Neural progenitor cell (in vitro differentiated cells): ENCODE data around the gene CREB5. TPM values are rescaled to one million over a fixed set of nuclear protein-coding genes. Genes with fewer than 3 reads are reported as not detected.

Source experiments
- DNase-seq: peaks from one replicate; pipeline ENCODE4 v3.0.0-alpha.2; 2016; ENCODE audit warnings: low spot score
- H2AFZ ChIP-seq: fragments of 200-600 bp; sonication (generic); replicated peaks from 2 replicates; pipeline ENCODE4 v1.6.1; 2016; ENCODE audit warnings: antibody characterized with exemption
- H3F3A ChIP-seq: fragments of 200-600 bp; sonication (generic); 2 replicates; pipeline ENCODE4 v1.6.1; 2016; ENCODE audit warnings: antibody characterized with exemption, low read depth
- H3K27ac ChIP-seq: fragments of 200-600 bp; sonication (generic); 2 replicates; pipeline ENCODE4 v1.5.1; 2016; ENCODE audit warnings: mild to moderate bottlenecking
- H3K27me3 ChIP-seq: fragments of 200-600 bp; sonication (generic); 2 replicates; pipeline ENCODE4 v1.6.1; 2016; ENCODE audit warnings: mild to moderate bottlenecking, moderate library complexity
- H3K36me3 ChIP-seq: fragments of 200-600 bp; sonication (generic); 2 replicates; pipeline ENCODE4 v1.5.1; 2016
- H3K4me1 ChIP-seq: fragments of 200-600 bp; sonication (generic); 2 replicates; pipeline ENCODE4 v1.6.1; 2016; ENCODE audit warnings: mixed run types
- H3K4me2 ChIP-seq: fragments of 200-600 bp; sonication (generic); 2 replicates; pipeline ENCODE4 v1.6.1; 2016
- H3K4me3 ChIP-seq: fragments of 200-600 bp; sonication (generic); 2 replicates; pipeline ENCODE4 v1.5.1; 2016
- H3K79me2 ChIP-seq: fragments of 200-600 bp; sonication (generic); 2 replicates; pipeline ENCODE4 v1.6.1; 2016; ENCODE audit warnings: low read depth
- H3K9ac ChIP-seq: fragments of 200-600 bp; sonication (generic); 2 replicates; pipeline ENCODE4 v1.6.1; 2016
- H3K9me3 ChIP-seq: fragments of 200-600 bp; sonication (generic); 2 replicates; pipeline ENCODE4 v1.5.1; 2016; ENCODE audit warnings: low read depth
- H4K20me1 ChIP-seq: fragments of 200-600 bp; sonication (generic); 2 replicates; pipeline ENCODE4 v1.6.1; 2016; ENCODE audit warnings: low read depth
- H3K27ac Mint-ChIP-seq: 3 replicates; pipeline ENCODE4 v1.8.0; 2021; ENCODE audit warnings: mixed read lengths
- H3K27me3 Mint-ChIP-seq: 2 replicates; pipeline ENCODE4 v1.8.0; 2022; ENCODE audit warnings: low read depth, mild to moderate bottlenecking, inconsistent platforms, moderate library complexity, mixed read lengths; ENCODE audit not compliant: insufficient read depth
- H3K36me3 Mint-ChIP-seq: 3 replicates; pipeline ENCODE4 v1.8.0; 2021; ENCODE audit warnings: mixed read lengths
- H3K4me1 Mint-ChIP-seq: 3 replicates; pipeline ENCODE4 v1.8.0; 2021; ENCODE audit warnings: mixed read lengths
- H3K4me3 Mint-ChIP-seq: 3 replicates; pipeline ENCODE4 v1.8.0; 2021; ENCODE audit warnings: mild to moderate bottlenecking, moderate library complexity, mixed read lengths
- H3K9me3 Mint-ChIP-seq: 3 replicates; pipeline ENCODE4 v1.8.0; 2020; ENCODE audit warnings: mixed read lengths
- CTCF ChIP-seq: fragments of 200-600 bp; sonication (generic); IDR thresholded peaks from 2 replicates; pipeline ENCODE4 v1.5.1; 2017; ENCODE audit warnings: antibody characterized with exemption, mild to moderate bottlenecking
- EZH2 ChIP-seq: fragments of 200-600 bp; sonication (generic); IDR thresholded peaks from 2 replicates; pipeline ENCODE4 v1.6.1; 2017; ENCODE audit warnings: antibody characterized with exemption, mild to moderate bottlenecking, moderate library complexity
- EZH2phosphoT487 ChIP-seq: fragments of 200-600 bp; sonication (generic); IDR thresholded peaks from 2 replicates; pipeline ENCODE4 v1.6.1; 2017; ENCODE audit warnings: antibody characterized with exemption
- total RNA-seq: library from RNA; depleted of rRNA; stranded (reverse); fragments of >200 nt; gene quantifications from 2 replicates; pipeline ENCODE4 v1.2.3, GENCODE V29; 2015; ENCODE audit warnings: low replicate concordance

The CREB5 gene
- total RNA-seq, 1 donor from 2014 or later = 1.2 TPM

DNA sequence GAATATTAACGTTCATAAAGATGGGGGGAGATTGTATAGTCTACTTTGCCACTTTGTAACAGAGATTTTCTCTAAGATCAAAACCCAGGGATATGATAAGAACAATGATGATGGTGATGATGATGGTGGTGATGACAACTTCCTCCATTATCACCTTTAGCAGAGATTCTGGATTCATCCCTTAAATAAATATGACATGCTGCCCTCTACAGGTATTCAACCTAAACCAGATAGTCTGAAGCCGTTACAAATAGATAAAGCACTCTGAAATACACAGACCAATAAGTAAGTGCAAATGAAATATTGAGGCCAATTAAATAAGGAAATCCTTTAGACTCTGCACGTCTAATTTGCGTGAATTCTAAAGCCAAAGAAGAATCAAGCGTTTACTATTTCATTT, 211.5 kb downstream of the CREB5 start:
- no peaks in the 10 kb centered on the region for H3K9me3 Mint-ChIP-seq
- H3K36me3 ChIP-seq = no peaks in the 10 kb centered on the region
- no peaks in the 10 kb centered on the region for H3K9me3 ChIP-seq
- H3K27me3 ChIP-seq = no peaks in the 10 kb centered on the region
- H3K36me3 Mint-ChIP-seq = no peaks in the 10 kb centered on the region
- H3F3A ChIP-seq = no peaks in the 10 kb centered on the region
- no peak overlapping the region for H2AFZ ChIP-seq
- peaks cover 2% of the 10 kb centered on the region for H3K4me1 Mint-ChIP-seq
- H3K27ac Mint-ChIP-seq = no peak overlapping the region
- H4K20me1 ChIP-seq = no peaks in the 10 kb centered on the region
- DNase-seq = no peak
- H3K27me3 Mint-ChIP-seq = peaks cover 6% of the 10 kb centered on the region
- H3K4me3 Mint-ChIP-seq = no peak overlapping the region
- H3K4me3 ChIP-seq = no peak overlapping the region
- H3K4me1 ChIP-seq = no peaks in the 10 kb centered on the region
- H3K79me2 ChIP-seq = no peaks in the 10 kb centered on the region
- no peak overlapping the region for H3K4me2 ChIP-seq
- TF ChIP-seq EZH2 = no peak
- TF ChIP-seq CTCF = peak; percentile 38
- no peak overlapping the region for H3K9ac ChIP-seq
- no peak overlapping the region for H3K27ac ChIP-seq

DNA sequence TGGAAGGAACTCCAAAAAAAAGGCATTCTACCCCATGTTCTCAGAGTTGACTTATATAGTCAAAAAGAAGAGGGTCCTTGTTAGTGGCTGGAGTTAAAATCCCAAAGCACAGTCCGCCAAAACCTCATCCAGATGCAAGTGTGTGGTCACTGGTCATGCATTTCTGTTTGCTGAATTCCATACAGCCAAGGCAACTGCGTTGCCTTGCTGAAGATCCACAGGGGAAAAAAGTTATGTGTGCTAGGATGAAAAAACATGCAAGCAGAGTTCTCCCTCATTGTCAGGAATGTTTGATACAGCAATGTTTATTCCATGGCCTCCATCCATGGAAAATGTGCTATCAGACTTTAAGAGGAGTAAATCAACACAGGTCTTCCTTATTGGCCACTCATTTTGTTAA, 213.1 kb downstream of the CREB5 start:
- H3K36me3 ChIP-seq = no peaks in the 10 kb centered on the region
- H4K20me1 ChIP-seq = no peaks in the 10 kb centered on the region
- Mint-ChIP-seq H3K4me3 (no peak overlapping the region), H3K27ac (no peak overlapping the region), H3K36me3 (no peaks in the 10 kb centered on the region), H3K4me1 (peaks cover 2% of the 10 kb centered on the region), H3K9me3 (no peaks in the 10 kb centered on the region), H3K27me3 (peaks cover 6% of the 10 kb centered on the region)
- no peaks in the 10 kb centered on the region for H3K4me1 ChIP-seq
- no peak for DNase-seq
- H2AFZ ChIP-seq = no peak overlapping the region
- no peak overlapping the region for H3K4me3 ChIP-seq
- no peak for TF ChIP-seq CTCF
- TF ChIP-seq EZH2phosphoT487 = no peak
- TF ChIP-seq EZH2 = no peak
- no peak overlapping the region for H3K9ac ChIP-seq
- H3K79me2 ChIP-seq = no peaks in the 10 kb centered on the region
- no peak overlapping the region for H3K4me2 ChIP-seq
- H3F3A ChIP-seq = no peaks in the 10 kb centered on the region
- no peaks in the 10 kb centered on the region for H3K9me3 ChIP-seq
- no peaks in the 10 kb centered on the region for H3K27me3 ChIP-seq
- H3K27ac ChIP-seq = no peak overlapping the region

DNA sequence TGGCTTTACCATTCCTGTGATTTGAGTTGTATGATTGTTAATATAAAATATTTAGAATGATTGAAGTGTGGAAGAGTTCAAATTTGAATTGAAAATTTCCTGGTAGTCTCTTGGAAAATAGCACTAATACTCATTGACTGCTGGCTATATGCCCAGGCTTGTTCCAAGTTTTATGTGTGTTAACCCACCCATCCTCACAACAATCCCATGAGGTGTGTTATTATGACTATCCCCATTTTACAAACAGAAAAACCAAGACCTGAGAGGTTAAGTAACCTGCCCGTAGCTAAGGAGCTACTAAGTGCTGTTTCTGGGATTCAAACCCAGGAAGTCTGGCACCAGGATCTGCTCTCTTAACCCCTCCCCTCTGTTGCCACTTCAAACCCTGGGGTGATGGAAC, 213.9 kb downstream of the CREB5 start:
- Mint-ChIP-seq H3K9me3 (no peaks in the 10 kb centered on the region), H3K27ac (no peak overlapping the region), H3K27me3 (peaks cover 6% of the 10 kb centered on the region), H3K36me3 (no peaks in the 10 kb centered on the region), H3K4me1 (peaks cover 2% of the 10 kb centered on the region), H3K4me3 (no peak overlapping the region)
- no peaks in the 10 kb centered on the region for H3K9me3 ChIP-seq
- DNase-seq = no peak
- no peaks in the 10 kb centered on the region for H3F3A ChIP-seq
- no peaks in the 10 kb centered on the region for H4K20me1 ChIP-seq
- no peak overlapping the region for H3K27ac ChIP-seq
- no peak overlapping the region for H3K4me3 ChIP-seq
- no peak for TF ChIP-seq EZH2phosphoT487
- no peak for TF ChIP-seq CTCF
- no peak for TF ChIP-seq EZH2
- H3K4me2 ChIP-seq = no peak overlapping the region
- H3K4me1 ChIP-seq = no peaks in the 10 kb centered on the region
- no peaks in the 10 kb centered on the region for H3K27me3 ChIP-seq
- H2AFZ ChIP-seq = no peak overlapping the region
- H3K36me3 ChIP-seq = no peaks in the 10 kb centered on the region
- no peak overlapping the region for H3K9ac ChIP-seq
- no peaks in the 10 kb centered on the region for H3K79me2 ChIP-seq
